H9 (cell line): Measurements from ENCODE around the gene SNRNP70. TPM values are rescaled to one million over a fixed set of nuclear protein-coding genes. Genes with fewer than 3 reads are reported as not detected.
"Not testable (repeated sequence)": the region's sequence is repeated elsewhere in the genome, so short reads cannot be mapped to it uniquely, and the experiment has no call there.

Source experiments
- DNase-seq: peaks from one replicate; pipeline ENCODE4 v3.0.0-alpha.2; 2017
- H2AFZ ChIP-seq: one replicate; pipeline ENCODE4 v1.6.1; 2013; ENCODE audit warnings: mild to moderate bottlenecking, low read length, control low read depth, moderate library complexity
- H2AK5ac ChIP-seq: 2 replicates; pipeline ENCODE4 v1.6.1; 2013; ENCODE audit warnings: low read length, control low read depth, mixed read lengths; ENCODE audit not compliant: insufficient read length
- H2BK120ac ChIP-seq: one replicate; pipeline ENCODE4 v1.6.1; 2013; ENCODE audit warnings: low read depth, mild to moderate bottlenecking, low read length, control low read depth, inconsistent platforms; ENCODE audit not compliant: poor library complexity, severe bottlenecking
- H2BK12ac ChIP-seq: 2 replicates; pipeline ENCODE4 v1.6.1; 2013; ENCODE audit warnings: low read length, control low read depth, mixed read lengths, low read depth; ENCODE audit not compliant: insufficient read length
- H2BK15ac ChIP-seq: 2 replicates; pipeline ENCODE4 v1.6.1; 2013; ENCODE audit warnings: low read depth, low read length, control low read depth
- H2BK20ac ChIP-seq: one replicate; pipeline ENCODE4 v1.6.1; 2013; ENCODE audit warnings: low read depth, mild to moderate bottlenecking, low read length, control low read depth, inconsistent platforms; ENCODE audit not compliant: poor library complexity, severe bottlenecking
- H2BK5ac ChIP-seq: 2 replicates; pipeline ENCODE4 v1.6.1; 2013; ENCODE audit warnings: low read length, control low read depth, mixed read lengths; ENCODE audit not compliant: insufficient read length
- H3K14ac ChIP-seq: 2 replicates; pipeline ENCODE4 v1.6.1; 2013; ENCODE audit warnings: low read length, control low read depth; ENCODE audit not compliant: insufficient read depth
- H3K18ac ChIP-seq: 2 replicates; pipeline ENCODE4 v1.6.1; 2013; ENCODE audit warnings: low read depth, mild to moderate bottlenecking, mixed read lengths, low read length, control low read depth; ENCODE audit not compliant: insufficient read length
- H3K23ac ChIP-seq: 2 replicates; pipeline ENCODE4 v1.6.1; 2013; ENCODE audit warnings: low read length, control low read depth, mixed read lengths, low read depth; ENCODE audit not compliant: insufficient read length
- H3K23me2 ChIP-seq: 2 replicates; pipeline ENCODE4 v1.6.1; 2013; ENCODE audit warnings: low read depth, mild to moderate bottlenecking, mixed read lengths, low read length, control low read depth; ENCODE audit not compliant: insufficient read length, poor library complexity, severe bottlenecking
- H3K27ac ChIP-seq: 2 replicates; pipeline ENCODE4 v1.5.1; 2013; ENCODE audit warnings: low read length, control low read depth, mixed read lengths, low read depth; ENCODE audit not compliant: insufficient read length
- H3K27me3 ChIP-seq: 2 replicates; pipeline ENCODE4 v1.6.1; 2013; ENCODE audit warnings: low read length, control low read depth, inconsistent platforms; ENCODE audit not compliant: insufficient read depth
- H3K4ac ChIP-seq: 2 replicates; pipeline ENCODE4 v1.6.1; 2013; ENCODE audit warnings: low read depth, mild to moderate bottlenecking, control low read depth, inconsistent platforms, low read length, moderate library complexity
- H3K4me1 ChIP-seq: 2 replicates; pipeline ENCODE4 v1.6.1; 2013; ENCODE audit warnings: low read length, control low read depth, inconsistent platforms; ENCODE audit not compliant: insufficient read depth
- H3K4me2 ChIP-seq: 2 replicates; pipeline ENCODE4 v1.6.1; 2013; ENCODE audit warnings: low read length, control low read depth, mixed read lengths; ENCODE audit not compliant: insufficient read length, insufficient read depth
- H3K56ac ChIP-seq: 2 replicates; pipeline ENCODE4 v1.6.1; 2013; ENCODE audit warnings: low read depth, mild to moderate bottlenecking, mixed read lengths, low read length, control low read depth; ENCODE audit not compliant: insufficient read length
- H3K79me1 ChIP-seq: 2 replicates; pipeline ENCODE4 v1.6.1; 2013; ENCODE audit warnings: low read depth, mild to moderate bottlenecking, moderate library complexity, low read length, control low read depth, inconsistent platforms; ENCODE audit not compliant: insufficient read depth, poor library complexity, severe bottlenecking
- H3K79me2 ChIP-seq: 2 replicates; pipeline ENCODE4 v1.6.1; 2013; ENCODE audit warnings: low read length, control low read depth, inconsistent platforms; ENCODE audit not compliant: insufficient read depth
- H3K9ac ChIP-seq: 2 replicates; pipeline ENCODE4 v1.6.1; 2013; ENCODE audit warnings: low read length, control low read depth, mixed read lengths; ENCODE audit not compliant: insufficient read length; ENCODE audit errors: extremely low read depth
- H3K9me3 ChIP-seq: one replicate; pipeline ENCODE4 v1.6.1; 2013; ENCODE audit warnings: low read depth, low read length, inconsistent platforms; ENCODE audit not compliant: control insufficient read depth
- H3T11ph ChIP-seq: one replicate; pipeline ENCODE4 v1.6.1; 2013; ENCODE audit warnings: mild to moderate bottlenecking, low read length, control low read depth, inconsistent platforms
- H4K20me1 ChIP-seq: one replicate; pipeline ENCODE4 v1.6.1; 2013; ENCODE audit not compliant: control insufficient read depth, insufficient read length, insufficient read depth
- H4K5ac ChIP-seq: 2 replicates; pipeline ENCODE4 v1.6.1; 2013; ENCODE audit warnings: low read depth, mild to moderate bottlenecking, mixed read lengths, low read length, control low read depth; ENCODE audit not compliant: insufficient read length
- H4K8ac ChIP-seq: replicated peaks from 2 replicates; pipeline ENCODE4 v1.6.1; 2013; ENCODE audit warnings: low read length, control low read depth, mixed read lengths, low read depth; ENCODE audit not compliant: insufficient read length
- H4K91ac ChIP-seq: 2 replicates; pipeline ENCODE4 v1.6.1; 2013; ENCODE audit warnings: low read depth, mild to moderate bottlenecking, moderate library complexity, mixed read lengths, low read length, control low read depth; ENCODE audit not compliant: insufficient read length
- H3K27ac Mint-ChIP-seq, 3 experiments: 2 replicates in 2 of 3; 3 replicates in 1 of 3; pipeline ENCODE4 v1.8.0; 2020 to 2021; ENCODE audit warnings: mixed read lengths in 3 of 3, mild to moderate bottlenecking in 1 of 3, moderate library complexity in 1 of 3
- H3K27me3 Mint-ChIP-seq: 2 replicates; pipeline ENCODE4 v1.8.0; 2021; ENCODE audit warnings: low read depth, mild to moderate bottlenecking, moderate library complexity, mixed read lengths
- H3K36me3 Mint-ChIP-seq, 3 experiments: 2 replicates in 2 of 3; 3 replicates in 1 of 3; pipeline ENCODE4 v1.8.0; 2020 to 2021; ENCODE audit warnings: low read depth in 3 of 3, mixed read lengths in 3 of 3; ENCODE audit not compliant: insufficient read depth in 1 of 3
- H3K4me1 Mint-ChIP-seq, 2 experiments: 2 replicates each; pipeline ENCODE4 v1.8.0; 2020; ENCODE audit warnings: mixed read lengths in 2 of 2
- H3K4me3 Mint-ChIP-seq, 2 experiments: 2 replicates in 1 of 2; 3 replicates in 1 of 2; pipeline ENCODE4 v1.8.0; 2020 to 2021; ENCODE audit warnings: mild to moderate bottlenecking in 2 of 2, mixed read lengths in 2 of 2, moderate library complexity in 1 of 2
- H3K9me3 Mint-ChIP-seq, 2 experiments: 2 replicates in 1 of 2; 3 replicates in 1 of 2; pipeline ENCODE4 v1.8.0; 2020; ENCODE audit warnings: mild to moderate bottlenecking in 2 of 2, mixed read lengths in 2 of 2, moderate library complexity in 1 of 2
- WGBS: extraction: QIAGEN DNeasy Blood & Tissue Kit; methylation state at CpG from one replicate; pipeline ENCODE4 v1.1.7; 2013; ENCODE audit warnings: missing lambda C conversion rate, low lambda C conversion rate, mixed read lengths; ENCODE audit not compliant: insufficient read length; ENCODE audit errors: extremely low coverage; 5-methylcytosine and 5-hydroxymethylcytosine counted together
- total RNA-seq: library from RNA; stranded (reverse); gene quantifications from 2 replicates; pipeline ENCODE4 v1.2.1, GENCODE V29; 2021

Gene SNRNP70
- total RNA-seq, 1 experiment from 2014 or later, result 295 TPM

DNA sequence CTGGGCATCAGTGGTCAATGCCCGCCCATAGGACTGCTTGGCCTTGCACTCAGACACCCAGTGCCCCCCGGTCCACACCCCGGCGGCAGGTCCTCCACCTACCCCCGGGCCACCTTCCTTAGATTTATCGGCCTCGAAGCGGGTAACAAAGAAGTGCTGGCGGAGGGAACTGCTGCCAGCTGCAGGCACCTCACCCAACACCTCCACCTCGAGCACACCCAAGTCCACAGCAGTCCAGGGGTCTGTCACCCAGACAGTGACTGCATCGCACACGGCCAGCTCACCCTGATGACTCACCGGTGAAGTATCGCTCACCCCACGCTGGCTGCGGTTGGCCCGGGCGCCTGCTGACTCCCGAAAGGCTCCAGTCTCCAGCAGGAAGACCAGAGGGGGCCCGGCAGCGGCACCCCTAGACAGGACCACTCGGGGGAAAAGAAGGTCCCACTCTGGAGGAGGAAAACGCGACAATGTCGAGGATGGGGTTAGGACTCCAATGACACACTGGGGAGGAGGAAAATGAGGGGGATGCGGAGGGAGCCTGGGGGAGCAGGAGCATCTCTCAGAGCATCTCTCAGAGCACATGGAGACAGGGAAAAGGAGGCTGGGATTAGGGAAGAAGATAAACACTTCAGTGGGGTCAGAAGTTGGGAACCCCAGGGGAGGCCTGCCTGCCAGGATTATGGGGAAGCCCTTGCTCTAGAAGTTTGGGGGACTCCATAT is 46.5 kb upstream of the SNRNP70 start:
- not testable (repeated sequence) for H3K23ac ChIP-seq, H3K79me2 ChIP-seq, H2BK20ac ChIP-seq, DNase-seq, H4K20me1 ChIP-seq, H3K9me3 Mint-ChIP-seq, H3K4me1 ChIP-seq, H3K23me2 ChIP-seq, H4K91ac ChIP-seq, H2BK12ac ChIP-seq, H2BK5ac ChIP-seq, H3K56ac ChIP-seq, H3K4ac ChIP-seq, H2AK5ac ChIP-seq, H3K18ac ChIP-seq, H3K4me1 Mint-ChIP-seq, H3K4me2 ChIP-seq, H3K27me3 ChIP-seq, H3K27ac Mint-ChIP-seq, H3K9ac ChIP-seq, H3T11ph ChIP-seq, H2AFZ ChIP-seq, H3K79me1 ChIP-seq, H4K5ac ChIP-seq, H3K36me3 Mint-ChIP-seq, H2BK15ac ChIP-seq, H3K14ac ChIP-seq, H3K4me3 Mint-ChIP-seq, H3K27ac ChIP-seq, H4K8ac ChIP-seq, H2BK120ac ChIP-seq, H3K9me3 ChIP-seq
- no CpG with 5 or more reads among the region's 26 CpGs for WGBS
- peaks cover 24% of the 10 kb centered on the region for H3K27me3 Mint-ChIP-seq

DNA sequence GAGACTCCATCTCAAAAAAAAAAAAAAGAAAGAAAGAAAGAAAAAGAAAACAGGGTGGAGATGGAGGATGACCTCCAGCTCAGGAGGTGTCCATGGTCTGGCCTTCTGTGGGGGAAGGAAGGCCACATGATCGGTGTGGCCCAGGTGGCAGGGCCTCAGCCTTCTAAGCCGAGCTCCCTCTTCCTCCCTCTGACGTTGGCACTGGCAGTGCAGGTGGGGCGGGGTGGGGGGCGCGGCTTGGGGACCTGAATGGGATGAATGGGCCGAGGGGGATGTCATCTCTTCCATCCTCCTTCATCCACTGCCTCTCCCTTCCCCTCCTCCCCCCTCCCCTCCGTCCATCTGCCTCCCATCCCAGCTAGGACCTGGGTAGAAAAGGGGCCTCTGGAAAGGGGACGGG is 45.5 kb upstream of the SNRNP70 start:
- H3K27ac ChIP-seq, H3K9me3 ChIP-seq, DNase-seq, H2BK5ac ChIP-seq, H3K79me1 ChIP-seq, H3K4me2 ChIP-seq, H4K91ac ChIP-seq, H3K27me3 ChIP-seq, H3K18ac ChIP-seq, H3K23ac ChIP-seq, H3K79me2 ChIP-seq, H3T11ph ChIP-seq, H3K36me3 Mint-ChIP-seq, H2AK5ac ChIP-seq, H3K4me3 Mint-ChIP-seq, H2BK15ac ChIP-seq, H3K14ac ChIP-seq, H3K4me1 Mint-ChIP-seq, H3K27ac Mint-ChIP-seq, H3K4me1 ChIP-seq, H4K8ac ChIP-seq, H2BK120ac ChIP-seq, H3K9ac ChIP-seq, H2BK12ac ChIP-seq, H4K20me1 ChIP-seq, H3K23me2 ChIP-seq, H3K4ac ChIP-seq, H3K9me3 Mint-ChIP-seq, H2AFZ ChIP-seq, H4K5ac ChIP-seq, H3K56ac ChIP-seq, H2BK20ac ChIP-seq: not testable (repeated sequence)
- no CpG with 5 or more reads among the region's 9 CpGs for WGBS
- H3K27me3 Mint-ChIP-seq, result peaks cover 24% of the 10 kb centered on the region
